HG03571 (cell line): ENCODE results near the gene RAPGEF1.
"Not testable (repeated sequence)": the region's sequence is repeated elsewhere in the genome, so short reads cannot be mapped to it uniquely, and the experiment has no call there.

ENCODE experiments used
- ATAC-seq: cut with Tn5 transposase; IDR thresholded peaks from one replicate; pipeline ENCODE4 v1.9.1; 2021; ENCODE audit not compliant: unreplicated experiment

The RAPGEF1 gene

DNA sequence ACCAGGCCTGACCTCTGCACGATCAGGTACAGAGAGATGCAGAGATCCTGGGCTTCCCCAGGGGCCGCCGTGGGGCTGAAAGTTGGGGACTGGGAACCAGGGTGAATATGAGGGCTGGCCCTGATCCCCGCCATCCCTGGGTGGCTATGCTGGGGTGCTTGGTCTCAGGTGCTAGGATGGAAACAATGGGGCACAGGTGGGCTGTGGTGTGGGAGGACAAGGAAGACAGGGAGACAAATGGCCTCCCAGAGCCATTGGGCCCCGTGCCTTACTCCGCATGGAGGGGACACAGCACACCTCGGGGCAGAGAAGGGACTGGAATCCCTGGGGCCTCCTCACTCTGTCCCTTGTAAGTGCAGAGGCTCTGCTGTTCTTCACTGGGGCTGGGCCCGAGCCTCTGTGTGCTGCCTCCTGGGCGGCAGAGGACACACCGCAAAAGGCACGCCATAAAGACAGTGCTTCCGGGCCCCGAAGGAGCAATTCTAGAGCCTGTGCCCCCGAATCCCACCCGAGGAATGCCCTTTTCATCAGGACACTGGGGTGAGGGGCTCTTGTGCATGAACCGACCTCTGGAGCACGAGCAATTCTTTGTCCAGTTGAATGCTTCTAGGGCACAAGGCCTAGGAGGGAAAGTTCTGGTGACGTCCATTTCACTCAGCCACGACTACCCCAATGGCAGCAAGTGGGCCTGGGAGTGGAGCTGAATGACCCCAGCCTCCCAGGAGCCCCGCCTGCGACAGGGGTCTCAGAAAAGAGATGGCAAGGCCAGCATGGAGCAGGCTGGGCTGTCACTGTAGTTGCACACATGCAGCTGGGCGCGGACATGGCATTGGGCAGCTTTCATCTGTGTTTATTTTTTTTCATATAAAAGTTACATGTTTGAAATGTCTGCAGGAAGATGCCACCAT is 163.7 kb downstream of the RAPGEF1 start:
- ATAC-seq = no peak

DNA sequence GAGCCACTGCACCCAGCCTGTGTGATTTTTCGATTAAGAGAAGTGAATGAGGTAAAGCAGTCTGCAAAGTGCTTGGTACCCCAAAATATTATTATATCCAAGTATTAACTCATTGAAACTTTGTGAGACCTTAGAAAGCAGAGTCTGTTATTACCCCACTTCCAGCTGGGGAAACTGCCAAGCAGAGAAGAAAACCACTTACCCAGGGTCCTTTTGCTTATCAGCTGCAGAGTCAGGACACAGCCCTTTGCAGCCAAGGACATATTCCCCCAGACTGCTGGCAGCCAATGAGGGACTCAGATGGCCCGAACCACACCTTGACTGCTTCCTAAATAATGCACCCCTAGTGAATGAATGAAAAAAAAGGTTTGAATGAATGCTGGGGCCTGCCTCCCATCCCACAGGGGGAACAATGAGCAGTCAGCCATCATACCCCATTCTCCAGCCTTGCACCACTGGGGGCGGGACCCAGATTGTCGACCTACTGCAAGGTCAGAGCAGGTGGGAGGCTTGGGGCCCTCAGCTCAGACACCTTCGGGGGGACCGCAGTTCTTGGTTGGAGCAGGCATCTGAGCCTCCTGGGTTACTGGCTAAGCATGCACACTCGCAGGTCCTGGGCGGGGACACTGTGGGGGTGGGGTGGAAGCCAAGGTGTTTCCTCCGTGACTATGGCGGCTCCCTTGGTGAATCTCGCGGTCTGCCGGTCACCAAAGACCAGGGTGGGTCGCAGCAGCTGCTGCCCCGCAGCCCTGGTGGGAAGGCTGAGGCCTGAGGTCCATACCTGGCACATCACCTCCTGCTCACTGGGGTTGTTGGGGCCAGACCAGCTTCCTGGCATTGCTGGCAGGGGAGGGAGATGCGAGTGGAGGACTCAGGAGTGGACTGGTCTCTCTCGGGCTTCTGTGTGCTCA is 164.9 kb downstream of the RAPGEF1 start:
- no peak for ATAC-seq

DNA sequence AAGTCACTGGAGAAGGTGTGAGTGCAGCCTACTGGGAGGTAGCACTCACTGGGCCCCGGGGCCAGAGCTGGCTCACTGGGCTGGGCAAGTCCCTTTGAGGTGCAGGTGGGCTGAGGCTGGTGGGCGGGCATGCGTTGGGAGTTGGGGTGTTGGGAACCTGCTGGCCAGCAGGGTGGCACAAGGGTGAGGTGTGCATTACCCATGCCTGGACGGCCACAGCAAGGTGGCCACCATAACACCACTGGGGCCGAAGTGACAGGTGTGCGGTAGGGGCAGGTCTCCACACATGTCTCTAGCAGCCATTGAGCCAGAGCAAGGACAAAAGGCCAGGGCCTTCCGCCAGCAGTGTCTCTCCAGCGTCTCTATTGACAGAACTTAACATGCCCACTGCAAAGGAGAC is 172.0 kb downstream of the RAPGEF1 start:
- ATAC-seq = no peak

DNA sequence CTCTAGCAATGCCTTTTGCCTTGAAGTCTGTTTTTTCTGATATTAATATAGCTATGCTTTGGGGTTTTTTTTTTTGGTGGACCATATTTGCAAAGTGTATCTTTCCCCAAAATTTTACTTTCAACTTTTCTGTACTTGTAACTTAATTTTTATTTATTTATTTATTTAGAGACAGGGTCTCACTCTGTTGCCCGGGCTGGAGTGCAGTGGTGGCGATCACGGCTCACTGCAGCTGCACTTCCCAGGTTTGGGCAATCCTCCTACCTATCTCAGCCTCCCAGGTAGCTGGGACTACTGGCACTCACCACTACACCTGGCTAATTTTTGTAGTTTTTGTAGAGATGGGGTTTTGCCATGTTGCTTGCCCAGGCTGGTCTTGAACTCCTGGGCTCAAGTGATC is 173.7 kb downstream of the RAPGEF1 start:
- no peak for ATAC-seq

DNA sequence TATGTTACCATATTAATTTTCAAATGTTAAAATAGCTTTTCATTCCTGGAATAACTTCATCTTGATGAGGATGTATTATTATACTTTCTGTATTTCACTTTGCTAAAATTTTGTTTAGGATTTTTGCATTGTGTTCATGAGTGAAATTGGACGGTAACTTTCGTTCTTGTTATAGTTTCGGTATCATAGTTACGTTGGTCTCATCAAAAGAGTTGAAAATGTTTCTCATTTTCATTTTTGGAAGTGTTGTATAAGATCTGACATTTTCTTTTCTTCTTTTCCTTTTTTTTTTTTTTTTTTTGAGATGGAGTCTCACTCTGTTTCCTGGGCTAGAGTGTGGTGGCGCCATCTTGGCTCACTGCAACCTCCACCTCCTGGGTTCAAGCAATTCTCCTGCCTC is 174.5 kb downstream of the RAPGEF1 start:
- no peak for ATAC-seq

DNA sequence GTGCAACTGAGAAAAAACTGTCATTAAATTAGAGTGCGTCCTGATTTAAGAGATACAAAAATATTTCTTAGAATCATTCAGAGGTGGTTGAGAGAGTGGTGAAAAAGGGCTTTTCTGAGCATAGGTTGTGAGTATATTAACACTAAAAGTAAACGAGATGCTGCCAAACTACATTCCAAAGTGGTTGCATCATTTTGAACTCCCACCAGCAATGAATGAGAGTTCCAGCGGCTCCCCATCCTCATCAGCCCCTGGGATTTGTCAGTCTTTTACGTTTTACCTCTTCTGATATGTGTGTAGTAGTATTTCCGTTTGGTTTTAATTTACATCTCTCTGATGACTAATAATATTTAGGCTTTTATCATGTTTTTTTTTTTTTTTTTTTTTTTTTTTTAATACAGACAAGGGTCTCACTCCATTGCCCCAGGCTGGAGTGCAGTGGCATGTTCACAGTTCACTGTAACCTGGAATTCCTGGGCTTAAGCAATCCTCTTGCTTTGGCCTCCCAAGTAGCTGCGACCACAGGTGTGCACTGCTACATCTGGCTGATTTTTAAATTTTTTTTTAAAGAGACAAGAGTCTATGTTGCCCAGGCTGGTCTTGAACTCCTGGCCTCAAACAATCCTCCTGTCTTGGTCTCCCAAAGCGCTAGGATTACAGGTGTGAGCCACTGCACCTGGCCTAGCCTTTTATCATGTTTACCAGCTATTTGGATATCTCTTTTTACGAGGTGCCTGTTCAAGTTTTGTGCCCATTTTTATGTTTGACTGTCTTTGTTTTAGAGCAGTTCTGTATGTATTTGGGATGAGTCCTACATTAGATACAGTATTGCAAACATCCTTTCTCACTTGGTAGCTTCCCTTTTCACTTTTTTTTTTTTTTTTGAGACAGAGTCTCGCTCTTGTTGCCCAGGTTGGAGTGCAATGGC is 177.6 kb downstream of the RAPGEF1 start:
- no peak for ATAC-seq

DNA sequence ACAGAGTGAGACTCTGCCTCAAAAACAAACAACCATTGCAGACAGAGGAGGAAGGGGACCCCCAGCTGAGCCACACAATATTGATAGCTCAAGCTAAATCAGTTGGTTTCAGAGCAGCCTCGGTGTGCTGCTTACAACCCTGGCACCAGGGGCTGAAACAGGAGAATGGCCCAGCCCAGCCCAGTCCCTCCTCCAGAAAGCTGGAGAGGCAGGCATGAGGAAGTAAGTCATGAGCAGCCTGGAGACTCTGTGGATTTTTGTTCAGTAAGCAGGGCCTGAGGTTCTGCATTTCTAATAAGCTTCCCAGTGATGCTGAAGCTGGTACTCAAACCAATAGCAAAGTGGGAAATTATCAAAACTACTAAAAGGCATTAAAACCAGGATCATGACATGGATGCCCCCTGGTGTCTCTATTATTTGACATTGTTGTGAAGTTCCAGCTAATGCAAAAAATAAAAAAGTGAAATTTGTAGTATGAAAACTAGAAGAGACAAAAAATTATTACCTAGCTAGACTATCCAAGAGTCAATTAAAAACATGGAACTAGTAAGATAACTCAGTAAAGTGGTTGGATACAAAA is 180.4 kb downstream of the RAPGEF1 start:
- ATAC-seq = no peak

DNA sequence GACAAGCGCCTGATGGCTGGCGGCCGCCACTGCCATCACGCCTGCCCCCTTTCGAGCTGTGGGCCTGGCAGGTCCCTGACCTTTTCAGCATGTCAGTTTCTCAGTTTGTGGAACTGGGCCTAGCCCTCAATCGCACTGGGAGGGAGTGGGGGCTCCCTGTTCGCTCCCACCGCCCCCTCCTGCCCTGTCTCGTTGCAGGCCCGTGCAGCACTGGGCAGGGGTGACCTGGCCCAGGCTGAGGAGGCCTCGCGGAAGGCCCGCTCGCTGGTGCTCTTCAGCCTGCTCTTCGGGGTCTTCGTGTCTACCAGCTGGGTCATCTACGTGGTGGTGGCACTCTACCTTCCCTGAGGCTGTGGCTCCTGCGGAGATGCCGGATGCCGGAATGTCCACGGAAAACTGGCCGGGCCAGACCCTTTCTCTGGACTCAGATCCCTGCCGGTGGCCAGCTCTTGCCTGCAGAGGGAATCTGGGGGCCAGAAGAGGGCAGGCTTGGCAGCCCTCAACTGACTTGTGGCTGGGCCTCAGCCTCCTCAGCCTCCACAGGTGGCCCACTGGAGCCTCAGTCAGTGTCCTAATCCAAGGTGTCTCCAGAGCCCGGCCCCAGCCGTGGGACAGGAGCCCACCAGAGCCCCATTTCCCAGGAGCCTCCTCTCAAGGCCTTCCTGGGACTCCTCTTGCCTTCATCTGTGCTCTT is 181.9 kb downstream of the RAPGEF1 start:
- no peak for ATAC-seq

DNA sequence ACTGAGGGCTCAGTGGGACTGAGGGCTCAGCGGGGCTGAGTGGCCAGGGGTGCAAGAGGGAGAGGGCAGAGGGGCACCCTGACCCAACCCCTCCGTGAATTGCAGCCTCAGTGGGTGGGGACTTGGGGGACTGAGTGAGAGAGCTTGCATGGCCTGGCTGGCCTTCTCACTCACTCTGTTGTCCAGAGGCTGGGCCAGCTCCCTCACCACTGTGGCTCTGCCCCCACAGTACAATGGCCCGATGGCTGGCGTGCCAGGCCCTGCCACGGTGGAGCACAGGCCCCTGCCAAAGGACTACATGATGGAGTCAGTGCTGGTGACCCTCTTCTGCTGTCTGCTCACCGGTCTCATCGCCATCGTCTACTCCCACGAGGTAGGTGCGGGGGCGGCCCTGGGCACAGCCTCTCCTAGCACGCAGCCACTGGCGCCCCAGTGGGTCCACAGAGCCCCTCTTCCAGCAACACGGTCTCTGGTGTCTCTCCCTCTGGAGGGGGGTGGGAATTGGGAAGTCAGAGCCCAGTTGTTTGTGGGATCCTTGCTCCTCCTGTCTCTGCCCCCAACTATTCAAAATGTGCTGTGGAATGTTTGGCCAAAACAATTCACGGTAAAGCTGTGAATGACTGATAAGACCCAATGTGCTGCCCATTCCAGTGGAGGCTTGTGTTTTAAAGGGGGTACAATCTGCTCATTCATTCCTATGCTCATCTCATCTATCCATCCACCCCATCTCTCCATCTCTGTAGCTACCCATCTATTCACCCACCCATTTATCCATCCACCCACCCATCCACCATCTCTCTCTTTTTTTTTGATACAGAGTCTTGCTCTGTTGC is 183.8 kb downstream of the RAPGEF1 start:
- no peak for ATAC-seq

DNA sequence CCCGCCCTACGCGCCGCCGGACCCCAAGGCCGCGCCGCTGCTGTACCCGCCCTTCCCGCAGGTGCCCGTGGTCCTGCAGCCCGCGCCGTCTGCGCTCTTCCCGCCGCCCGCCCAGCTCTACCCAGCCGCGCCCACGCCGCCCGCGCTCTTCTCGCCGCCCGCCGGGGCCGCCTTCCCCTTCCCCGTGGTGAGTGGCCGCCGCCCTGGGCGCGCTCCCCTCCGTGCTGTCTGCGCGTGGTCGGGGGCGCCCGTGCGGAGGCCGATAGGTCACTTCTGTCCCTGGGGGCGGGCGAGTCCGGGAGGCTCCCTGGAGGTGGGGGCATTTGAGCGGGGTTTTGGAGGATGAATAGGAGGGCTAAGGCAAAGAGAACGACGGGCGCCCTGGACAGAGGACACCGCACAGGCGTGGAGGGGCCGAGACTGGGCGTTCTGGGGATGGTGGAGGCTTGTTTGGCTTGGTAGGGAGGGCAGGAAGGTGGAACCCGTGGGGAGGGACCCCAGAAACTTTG is 185.0 kb downstream of the RAPGEF1 start:
- no peak for ATAC-seq

DNA sequence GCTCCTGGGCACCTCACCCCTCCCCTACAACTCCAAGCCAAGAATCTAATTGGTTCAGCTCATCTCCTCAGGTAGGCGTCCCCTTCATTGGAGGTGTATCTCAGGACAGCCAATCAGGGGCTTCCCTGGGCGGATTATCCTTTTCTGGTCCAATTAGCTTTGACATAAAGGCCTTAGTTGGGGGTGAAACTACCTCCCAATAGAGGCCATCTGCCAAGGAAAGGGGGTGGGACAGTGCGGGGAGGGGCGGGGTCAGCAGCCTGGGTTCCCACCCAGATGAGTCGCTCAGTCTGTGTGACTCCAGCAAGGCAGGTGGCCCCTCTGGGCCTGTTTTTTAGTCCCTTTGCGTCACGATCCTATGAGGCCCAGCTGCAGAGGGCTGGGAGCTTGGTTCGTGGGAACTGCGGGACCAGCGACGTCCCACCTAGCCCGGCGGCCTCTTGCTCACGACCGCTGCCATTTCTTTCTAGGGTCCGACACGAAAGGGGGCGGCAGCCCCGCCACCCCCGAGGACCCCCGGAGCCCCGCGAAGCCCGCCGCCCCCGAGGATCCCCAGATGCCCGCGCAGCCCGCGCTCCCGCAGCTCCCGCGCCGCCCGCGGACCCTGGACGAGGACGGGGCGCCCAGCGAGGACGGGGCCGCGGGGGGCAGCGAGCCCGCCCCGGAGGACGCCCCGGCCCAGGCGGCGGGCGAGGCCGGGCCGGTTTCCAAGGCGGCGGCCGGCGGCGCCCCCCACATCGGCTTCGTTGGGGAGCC is 185.6 kb downstream of the RAPGEF1 start:
- no peak for ATAC-seq

DNA sequence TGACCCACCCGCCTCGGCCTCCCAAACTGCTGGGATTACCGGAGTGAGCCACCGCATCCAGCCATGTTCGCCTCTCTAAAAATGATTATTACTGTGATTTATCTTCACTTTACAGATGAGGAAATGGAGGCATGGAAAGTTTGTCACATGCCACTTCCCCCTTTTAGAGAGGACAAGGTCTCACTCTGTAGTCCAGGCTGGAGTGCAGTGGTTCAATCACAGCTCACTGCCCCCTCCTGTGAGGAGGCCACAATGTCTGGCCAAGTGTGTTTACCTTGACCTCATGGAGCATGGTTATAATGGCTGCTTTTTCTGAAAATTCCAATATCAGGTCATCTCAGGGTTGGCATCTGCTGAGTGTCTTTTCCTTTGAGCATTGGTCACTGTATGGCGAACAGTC is 187.8 kb downstream of the RAPGEF1 start:
- ATAC-seq = no peak

DNA sequence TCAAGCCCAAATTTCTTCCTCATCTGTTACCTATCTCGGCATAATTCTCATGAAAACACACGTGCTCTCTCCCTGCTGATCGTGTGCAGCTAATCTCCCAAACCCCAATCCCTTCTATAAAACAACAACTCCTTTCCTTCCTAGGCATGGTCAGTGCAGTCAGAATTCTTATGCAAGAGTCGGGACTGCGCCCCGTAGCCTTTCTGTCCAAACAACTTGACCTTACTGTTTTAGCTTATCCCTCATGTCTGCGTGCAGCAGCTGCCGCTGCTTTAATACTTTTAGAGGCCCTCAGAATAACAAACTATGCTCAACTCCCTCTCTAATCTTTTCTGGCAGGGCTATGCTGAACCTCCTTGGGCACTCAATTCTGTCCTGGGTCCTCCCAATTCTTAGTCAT is 189.4 kb downstream of the RAPGEF1 start:
- ATAC-seq = not testable (repeated sequence)

DNA sequence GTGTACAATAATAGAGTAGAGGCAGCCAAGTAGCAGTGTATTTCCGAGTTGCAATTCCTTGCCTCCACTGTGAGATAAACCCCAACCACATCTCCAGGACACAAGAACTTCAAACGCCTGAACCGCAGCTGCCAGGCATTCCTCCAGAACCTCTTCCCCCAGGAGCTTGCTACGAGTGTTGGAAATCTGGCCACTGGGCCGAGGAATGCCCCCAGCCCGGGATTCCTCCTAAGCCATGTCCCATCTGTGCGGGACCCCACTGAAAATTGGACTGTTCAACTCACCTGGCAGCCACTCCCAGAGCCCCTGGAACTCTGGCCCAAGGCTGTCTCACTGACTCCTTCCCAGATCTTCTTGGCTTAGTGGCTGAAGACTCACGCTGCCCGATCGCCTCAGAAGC is 190.7 kb downstream of the RAPGEF1 start:
- ATAC-seq = not testable (repeated sequence)

DNA sequence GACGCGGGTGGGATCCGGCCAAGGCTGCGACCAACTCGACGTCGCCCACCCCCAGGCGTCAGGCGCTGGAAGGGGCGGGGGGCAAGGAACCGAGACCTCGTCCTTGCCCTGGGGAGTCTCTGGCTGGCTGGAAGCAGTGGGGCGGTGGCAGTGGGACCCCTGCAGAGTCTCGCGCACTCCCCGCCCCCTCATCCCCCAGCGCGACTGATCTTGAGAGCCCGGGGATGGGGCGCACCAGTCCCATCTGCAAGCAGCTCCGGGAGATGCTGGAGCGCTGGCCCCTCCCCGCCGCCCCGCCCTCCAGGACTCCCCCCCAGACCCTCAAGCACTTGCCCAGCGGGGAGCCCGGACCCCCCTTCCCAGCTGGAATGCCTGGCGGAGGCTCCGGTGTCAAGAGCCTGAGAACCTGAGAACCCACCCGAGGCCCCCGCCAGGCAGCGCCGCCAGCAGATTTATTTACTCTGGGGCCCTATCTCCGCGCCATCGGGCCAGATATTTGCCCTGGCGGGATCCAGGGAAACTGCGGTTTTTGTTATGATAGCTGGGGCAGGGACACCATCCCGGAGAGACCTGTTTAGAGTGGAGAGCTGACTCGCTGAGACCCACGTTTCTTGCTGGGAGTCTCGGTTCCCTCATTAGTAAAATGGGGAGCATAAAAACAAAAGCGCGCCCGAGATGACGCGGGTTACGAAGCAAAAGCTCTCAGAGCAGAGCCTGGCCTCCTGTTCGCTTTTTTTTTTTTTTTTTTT is 193.4 kb downstream of the RAPGEF1 start:
- ATAC-seq = no peak

DNA sequence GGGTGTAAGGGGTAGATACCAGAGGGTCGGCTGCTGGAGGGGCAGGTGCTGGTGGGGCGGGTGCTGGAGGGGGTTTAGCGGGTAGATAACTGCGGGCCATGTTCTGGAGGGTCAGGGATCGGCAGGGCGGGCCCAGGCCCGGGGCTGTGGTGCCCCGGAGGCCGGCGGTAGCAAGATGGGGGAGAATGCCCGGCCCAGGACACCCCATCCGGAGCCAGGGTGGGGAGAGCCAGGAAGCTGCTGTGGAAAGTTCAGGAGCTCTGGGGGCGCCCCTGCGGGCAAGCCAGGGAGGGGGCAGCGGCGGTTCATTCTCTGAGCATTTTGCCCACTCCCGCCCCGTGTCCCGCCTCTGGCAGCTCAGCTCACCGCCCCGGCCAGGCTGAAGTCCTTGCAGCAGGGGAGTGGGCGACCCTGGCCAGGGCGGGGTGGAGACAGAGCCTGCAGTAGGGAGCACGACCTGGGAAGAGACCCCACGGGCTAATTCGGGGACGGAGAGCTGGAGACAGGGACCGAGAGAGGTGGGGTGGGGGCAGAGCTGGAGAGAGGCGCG is 194.0 kb downstream of the RAPGEF1 start:
- no peak for ATAC-seq
